G401 (cell line): Measurements from ENCODE around the gene SLC4A4. TPM values are rescaled to one million over a fixed set of nuclear protein-coding genes. Genes with fewer than 3 reads are reported as not detected.

Experiments used
- DNase-seq: peaks from one replicate; pipeline ENCODE4 v3.0.0-alpha.2; 2015; ENCODE audit warnings: low spot score
- in situ Hi-C: cut with HindIII; loops from 2 replicates; pipeline ENCODE4 v1.10.0; 2016; ENCODE audit warnings: low sequenced_read_pairs, mixed read lengths
- total RNA-seq: library from RNA; depleted of rRNA; stranded (reverse); fragments of >200 nt; shearing (Covaris generic); gene quantifications from 2 replicates; pipeline ENCODE4 v1.2.3, GENCODE V29; 2014

Gene SLC4A4
- total RNA-seq, 1 experiment from 2014 or later: 0.10 TPM

- in situ Hi-C loops: no loop called here
- no peak for DNase-seq
Observed at GRCh38 chr4:71564775-71565174, 226.0 kb downstream of the SLC4A4 start.

- in situ Hi-C loops: no loop called here
Observed at GRCh38 chr4:71566856-71567255, 228.0 kb downstream of the SLC4A4 start.

GRCh38 chr4:71568131-71568530 is 229.3 kb downstream of the SLC4A4 start:
- in situ Hi-C loops: no loop called here
- DNase-seq: no peak

More at GRCh38 chr4:71566856-71567255, 228.0 kb downstream of the SLC4A4 start:
- no peak for DNase-seq

- in situ Hi-C loops: no loop called here
- no peak for DNase-seq
Observed at GRCh38 chr4:71570492-71570891, 231.7 kb downstream of the SLC4A4 start.

GRCh38 chr4:71571346-71571745 is 232.5 kb downstream of the SLC4A4 start:
- no peak for DNase-seq
- in situ Hi-C loops: no loop called here

GRCh38 chr4:71583971-71584370 is 245.2 kb downstream of the SLC4A4 start:
- in situ Hi-C loops: no loop called here
- DNase-seq: peak; percentile 74

- no peak for DNase-seq
- in situ Hi-C loops: no loop called here
Observed at GRCh38 chr4:71584585-71584984, 245.8 kb downstream of the SLC4A4 start.

GRCh38 chr4:71586087-71586763 is 247.4 kb downstream of the SLC4A4 start:
- DNase-seq: no peak
- in situ Hi-C loops: no loop called here

- no peak for DNase-seq
Observed at GRCh38 chr4:71587995-71588394, 249.2 kb downstream of the SLC4A4 start.

GRCh38 chr4:71592793-71593192 is 254.0 kb downstream of the SLC4A4 start:
- DNase-seq: no peak
- in situ Hi-C loops: no loop called here

More at GRCh38 chr4:71587995-71588394, 249.2 kb downstream of the SLC4A4 start:
- in situ Hi-C loops: no loop called here

GRCh38 chr4:71593311-71593710 is 254.5 kb downstream of the SLC4A4 start:
- in situ Hi-C loops: no loop called here
- DNase-seq: no peak

- in situ Hi-C loops: no loop called here
- DNase-seq: no peak
Observed at GRCh38 chr4:71595576-71596108, 256.8 kb downstream of the SLC4A4 start.

GRCh38 chr4:71599578-71599977 is 260.8 kb downstream of the SLC4A4 start:
- no peak for DNase-seq
- in situ Hi-C loops: no loop called here

- in situ Hi-C loops: no loop called here
Observed at GRCh38 chr4:71602289-71602900, 263.6 kb downstream of the SLC4A4 start.

GRCh38 chr4:71604785-71605184 is 266.0 kb downstream of the SLC4A4 start:
- no peak for DNase-seq
- in situ Hi-C loops: no loop called here

More at GRCh38 chr4:71602289-71602900, 263.6 kb downstream of the SLC4A4 start:
- DNase-seq: no peak

GRCh38 chr4:71607109-71607508 is 268.3 kb downstream of the SLC4A4 start:
- no peak for DNase-seq
- in situ Hi-C loops: no loop called here

GRCh38 chr4:71607780-71608677 is 269.2 kb downstream of the SLC4A4 start:
- in situ Hi-C loops: no loop called here
- no peak for DNase-seq

GRCh38 chr4:71608678-71609071 is 269.9 kb downstream of the SLC4A4 start:
- DNase-seq: no peak
- in situ Hi-C loops: no loop called here

GRCh38 chr4:71609167-71609566 is 270.3 kb downstream of the SLC4A4 start:
- DNase-seq: no peak
- in situ Hi-C loops: no loop called here

GRCh38 chr4:71609651-71610050 is 270.8 kb downstream of the SLC4A4 start:
- no peak for DNase-seq
- in situ Hi-C loops: no loop called here
